ENCODE measurements around the gene MGAT5B. TPM values are rescaled to one million over a fixed set of nuclear protein-coding genes. Genes with fewer than 3 reads are reported as not detected.

Gene MGAT5B
- total and polyA plus RNA-seq, 2 donors (not counting 1 experiment from before 2014, with no cell fraction given), result 0.09 to 0.17 TPM

- Histone ChIP-seq H3K4me1 (ENCODE audit: control insufficient read depth, extremely low read depth, insufficient read depth, low read length) (no peaks in the 10 kb centered on the region), H3K36me3 (ENCODE audit: control insufficient read depth, insufficient read depth, low read length) (no peaks in the 10 kb centered on the region), H3K9ac (ENCODE audit: insufficient read depth, low read length) (no peak overlapping the region), H3K4me2 (ENCODE audit: extremely low read depth, insufficient read depth, low read length) (no peak overlapping the region), H3K4me3 (replicated peaks in 1 of 4; ENCODE audit: control extremely low read depth in 1 of 4, insufficient read depth in 1 of 4, low read depth in 3 of 4, low read length in 4 of 4) (no peak overlapping the region), H3K79me2 (ENCODE audit: control insufficient read depth, insufficient read depth, low read length) (no peaks in the 10 kb centered on the region), H3K27ac (ENCODE audit: insufficient read depth, low read length) (no peak overlapping the region), H3K27me3 (ENCODE audit: control insufficient read depth, insufficient read depth, low read length) (no peaks in the 10 kb centered on the region), H2AFZ (ENCODE audit: low read length) (no peak overlapping the region), H4K20me1 (ENCODE audit: control insufficient read depth, extremely low read depth, insufficient read depth, low read length) (no peaks in the 10 kb centered on the region), H3K9me3 (ENCODE audit: control insufficient read depth, insufficient read depth, low read depth, low read length) (no peaks in the 10 kb centered on the region)
- no peak for DNase-seq (ENCODE audit: low read depth in 2 of 2)
- TF ChIP-seq CTCF (conservative IDR thresholded peaks at IDR 0.05 in 1 of 2, IDR thresholded peaks at IDR 0.05 in 1 of 2; ENCODE audit: low read depth in 1 of 2, low read length in 2 of 2), result no peak
- TF ChIP-seq EZH2 (IDR thresholded peaks at IDR 0.05; ENCODE audit: low read length, missing control alignments), result no peak
Measured at GRCh38 chr17:76951375-76951905, 83.2 kb downstream of the MGAT5B start.

- H3K27ac ChIP-seq (ENCODE audit: insufficient read depth, low read length), result no peak overlapping the region
- DNase-seq (ENCODE audit: low read depth in 2 of 2), result no peak
- no peaks in the 10 kb centered on the region for H3K9me3 ChIP-seq (ENCODE audit: control insufficient read depth, insufficient read depth, low read depth, low read length)
- no peak overlapping the region for H3K9ac ChIP-seq (ENCODE audit: insufficient read depth, low read length)
- H3K4me1 ChIP-seq (ENCODE audit: control insufficient read depth, extremely low read depth, insufficient read depth, low read length), result no peaks in the 10 kb centered on the region
- no peak overlapping the region for H3K4me2 ChIP-seq (ENCODE audit: extremely low read depth, insufficient read depth, low read length)
- no peaks in the 10 kb centered on the region for H4K20me1 ChIP-seq (ENCODE audit: control insufficient read depth, extremely low read depth, insufficient read depth, low read length)
- H2AFZ ChIP-seq (ENCODE audit: low read length), result no peak overlapping the region
- H3K4me3 ChIP-seq (replicated peaks in 1 of 4; ENCODE audit: control extremely low read depth in 1 of 4, insufficient read depth in 1 of 4, low read depth in 3 of 4, low read length in 4 of 4), result no peak overlapping the region
- no peaks in the 10 kb centered on the region for H3K79me2 ChIP-seq (ENCODE audit: control insufficient read depth, insufficient read depth, low read length)
- TF ChIP-seq CTCF (conservative IDR thresholded peaks at IDR 0.05 in 1 of 2, IDR thresholded peaks at IDR 0.05 in 1 of 2; ENCODE audit: low read depth in 1 of 2, low read length in 2 of 2), result no peak
- no peak for TF ChIP-seq EZH2 (IDR thresholded peaks at IDR 0.05; ENCODE audit: low read length, missing control alignments)
- H3K27me3 ChIP-seq (ENCODE audit: control insufficient read depth, insufficient read depth, low read length), result peaks cover 7% of the 10 kb centered on the region
- no peaks in the 10 kb centered on the region for H3K36me3 ChIP-seq (ENCODE audit: control insufficient read depth, insufficient read depth, low read length)
Measured at GRCh38 chr17:76952402-76952801, 84.2 kb downstream of the MGAT5B start.

GRCh38 chr17:76953066-76953465 is 84.9 kb downstream of the MGAT5B start:
- no peak overlapping the region for H3K4me3 ChIP-seq (replicated peaks in 1 of 4; ENCODE audit: control extremely low read depth in 1 of 4, insufficient read depth in 1 of 4, low read depth in 3 of 4, low read length in 4 of 4)
- no peaks in the 10 kb centered on the region for H3K36me3 ChIP-seq (ENCODE audit: control insufficient read depth, insufficient read depth, low read length)
- H4K20me1 ChIP-seq (ENCODE audit: control insufficient read depth, extremely low read depth, insufficient read depth, low read length), result no peaks in the 10 kb centered on the region
- no peak for DNase-seq (ENCODE audit: low read depth in 2 of 2)
- H3K4me2 ChIP-seq (ENCODE audit: extremely low read depth, insufficient read depth, low read length), result no peak overlapping the region
- no peak overlapping the region for H3K9ac ChIP-seq (ENCODE audit: insufficient read depth, low read length)
- H3K9me3 ChIP-seq (ENCODE audit: control insufficient read depth, insufficient read depth, low read depth, low read length), result no peaks in the 10 kb centered on the region
- peaks cover 8% of the 10 kb centered on the region for H3K27me3 ChIP-seq (ENCODE audit: control insufficient read depth, insufficient read depth, low read length)
- no peak overlapping the region for H2AFZ ChIP-seq (ENCODE audit: low read length)
- H3K27ac ChIP-seq (ENCODE audit: insufficient read depth, low read length), result no peak overlapping the region
- no peaks in the 10 kb centered on the region for H3K79me2 ChIP-seq (ENCODE audit: control insufficient read depth, insufficient read depth, low read length)
- H3K4me1 ChIP-seq (ENCODE audit: control insufficient read depth, extremely low read depth, insufficient read depth, low read length), result no peaks in the 10 kb centered on the region
- TF ChIP-seq EZH2 (IDR thresholded peaks at IDR 0.05; ENCODE audit: low read length, missing control alignments) (no peak), CTCF (conservative IDR thresholded peaks at IDR 0.05 in 1 of 2, IDR thresholded peaks at IDR 0.05 in 1 of 2; ENCODE audit: low read depth in 1 of 2, low read length in 2 of 2) (no peak)

Measured in fibroblast of lung (primary cell).